ENCODE measurements around the gene TARBP1. TPM values are rescaled to one million over a fixed set of nuclear protein-coding genes. Genes with fewer than 3 reads are reported as not detected.

TARBP1 gene
- total and polyA plus RNA-seq, 2 donors (not counting 1 experiment from before 2014, with no cell fraction given), result 35.4 to 71.5 TPM

GRCh38 chr1:234395297-234395696, 83.7 kb downstream of the TARBP1 start:
- intact Hi-C loops (cut with micrococcal nuclease), result no loop called here
- Mint-ChIP-seq H3K9me3 (ENCODE audit: insufficient read depth) (no peaks in the 10 kb centered on the region), H3K4me3 (no peak overlapping the region), H3K4me1 (peaks cover 20% of the 10 kb centered on the region), H3K27ac (no peak overlapping the region), H3K27me3 (no peaks in the 10 kb centered on the region)
- Histone ChIP-seq H3K9me3 (ENCODE audit: control extremely low read depth in 1 of 3, control insufficient read depth in 2 of 3, insufficient read depth in 1 of 3, low read length in 2 of 3) (no peaks in the 10 kb centered on the region), H3K4me3 (ENCODE audit: control extremely low read depth in 1 of 5, extremely low read depth in 1 of 5, insufficient read depth in 1 of 5, low read depth in 2 of 5, low read length in 4 of 5) (no peak overlapping the region), H4K20me1 (ENCODE audit: control insufficient read depth, insufficient read depth, low read length, poor library complexity, severe bottlenecking) (no peaks in the 10 kb centered on the region), H3K9ac (ENCODE audit: low read length) (no peak overlapping the region), H3K36me3 (replicated peaks in 1 of 2; ENCODE audit: control extremely low read depth in 1 of 2, control insufficient read depth in 1 of 2, extremely low read depth in 1 of 2, insufficient read depth in 2 of 2, low read length in 1 of 2) (peaks cover 0 to 8% of the 10 kb centered on the region in 2 experiments), H2AFZ (ENCODE audit: insufficient read depth, low read depth, low read length, poor library complexity, severe bottlenecking) (no peak overlapping the region), H3K4me2 (replicated peaks; ENCODE audit: low read depth, low read length, poor library complexity, severe bottlenecking) (no peak overlapping the region), H3K27ac (ENCODE audit: low read length in 2 of 2) (no peak overlapping the region), H3K79me2 (ENCODE audit: control insufficient read depth, insufficient read depth, low read length) (no peaks in the 10 kb centered on the region), H3K4me1 (ENCODE audit: control insufficient read depth in 2 of 2, insufficient read depth in 2 of 2, low read length in 2 of 2) (peaks cover 7 to 13% of the 10 kb centered on the region in 2 donors), H3K27me3 (replicated peaks in 1 of 4; ENCODE audit: control extremely low read depth in 1 of 4, control insufficient read depth in 3 of 4, insufficient read depth in 4 of 4, low read length in 3 of 4) (no peaks in the 10 kb centered on the region)
- ChIA-PET POLR2A (interaction anchor here (0.6 kb wide), 1 partner anchor 52 kb away, joined by 4 read pairs; no protein-coding TSS in a partner anchor), CTCF (no interaction called here)
- DNase-seq (no peak), ATAC-seq (ENCODE audit: low read depth) (no peak)
- WGBS (ENCODE audit: insufficient coverage), result 85% methylated on average over 4 of the region's 5 CpGs
- TF ChIP-seq EZH2 (IDR thresholded peaks at IDR 0.05; ENCODE audit: borderline replicate concordance, insufficient read depth, low read depth, low read length, poor library complexity, severe bottlenecking) (no peak), CTCF (IDR thresholded peaks at IDR 0.05) (no peak)

GRCh38 chr1:234393190-234393589, 85.8 kb downstream of the TARBP1 start:
- intact Hi-C loops (cut with micrococcal nuclease), result no loop called here
- Histone ChIP-seq H3K79me2 (ENCODE audit: control insufficient read depth, insufficient read depth, low read length) (no peaks in the 10 kb centered on the region), H3K4me1 (ENCODE audit: control insufficient read depth in 2 of 2, insufficient read depth in 2 of 2, low read length in 2 of 2) (peaks cover 0 to 3% of the 10 kb centered on the region in 2 donors), H3K36me3 (replicated peaks in 1 of 2; ENCODE audit: control extremely low read depth in 1 of 2, control insufficient read depth in 1 of 2, extremely low read depth in 1 of 2, insufficient read depth in 2 of 2, low read length in 1 of 2) (peaks cover 0 to 8% of the 10 kb centered on the region in 2 experiments), H3K27me3 (replicated peaks in 1 of 4; ENCODE audit: control extremely low read depth in 1 of 4, control insufficient read depth in 3 of 4, insufficient read depth in 4 of 4, low read length in 3 of 4) (no peaks in the 10 kb centered on the region), H3K27ac (ENCODE audit: low read length in 2 of 2) (no peak overlapping the region), H2AFZ (ENCODE audit: insufficient read depth, low read depth, low read length, poor library complexity, severe bottlenecking) (no peak overlapping the region), H3K9me3 (ENCODE audit: control extremely low read depth in 1 of 3, control insufficient read depth in 2 of 3, insufficient read depth in 1 of 3, low read length in 2 of 3) (no peaks in the 10 kb centered on the region), H3K4me3 (ENCODE audit: control extremely low read depth in 1 of 5, extremely low read depth in 1 of 5, insufficient read depth in 1 of 5, low read depth in 2 of 5, low read length in 4 of 5) (no peak overlapping the region), H3K4me2 (replicated peaks; ENCODE audit: low read depth, low read length, poor library complexity, severe bottlenecking) (no peak overlapping the region), H4K20me1 (ENCODE audit: control insufficient read depth, insufficient read depth, low read length, poor library complexity, severe bottlenecking) (no peaks in the 10 kb centered on the region), H3K9ac (ENCODE audit: low read length) (no peak overlapping the region)
- Mint-ChIP-seq H3K4me3 (no peak overlapping the region), H3K27ac (no peak overlapping the region), H3K4me1 (peaks cover 4% of the 10 kb centered on the region), H3K9me3 (ENCODE audit: insufficient read depth) (no peaks in the 10 kb centered on the region), H3K27me3 (no peaks in the 10 kb centered on the region)
- no peak for ATAC-seq (ENCODE audit: low read depth)
- CTCF ChIA-PET, result interaction anchor here (1.0 kb wide), 1 partner anchor 83 kb away, joined by 3 read pairs; no protein-coding TSS in a partner anchor
- 86% methylated on average over 6 of the region's 6 CpGs for WGBS (ENCODE audit: insufficient coverage)
- DNase-seq, result no peak
- POLR2A ChIA-PET, result no interaction called here
- TF ChIP-seq EZH2 (IDR thresholded peaks at IDR 0.05; ENCODE audit: borderline replicate concordance, insufficient read depth, low read depth, low read length, poor library complexity, severe bottlenecking) (no peak), CTCF (IDR thresholded peaks at IDR 0.05) (no peak)
